Thyroid gland (tissue), 4 donors: ENCODE measurements around the gene MUC4.

Experiments
- POLR2A ChIP-seq, 2 donors: fragments of 450-650 bp; IDR thresholded peaks; one replicate each; pipeline ENCODE4 v1.6.1; 2017; ENCODE audit warnings: antibody characterized with exemption in 2 of 2, mild to moderate bottlenecking in 2 of 2, moderate library complexity in 1 of 2
- TF ChIP-seq, protein P1 (sequence below), 6 experiments: fragments of 200-600 bp in 3 of 6; fragments of 450-650 bp in 3 of 6; sonication (generic) in 3 of 6; IDR thresholded peaks; one replicate each; pipeline ENCODE4 v1.5.1; 2016 to 2019; ENCODE audit warnings: antibody characterized with exemption in 6 of 6, mild to moderate bottlenecking in 2 of 6, inconsistent platforms in 1 of 6, moderate library complexity in 1 of 6

DNA sequence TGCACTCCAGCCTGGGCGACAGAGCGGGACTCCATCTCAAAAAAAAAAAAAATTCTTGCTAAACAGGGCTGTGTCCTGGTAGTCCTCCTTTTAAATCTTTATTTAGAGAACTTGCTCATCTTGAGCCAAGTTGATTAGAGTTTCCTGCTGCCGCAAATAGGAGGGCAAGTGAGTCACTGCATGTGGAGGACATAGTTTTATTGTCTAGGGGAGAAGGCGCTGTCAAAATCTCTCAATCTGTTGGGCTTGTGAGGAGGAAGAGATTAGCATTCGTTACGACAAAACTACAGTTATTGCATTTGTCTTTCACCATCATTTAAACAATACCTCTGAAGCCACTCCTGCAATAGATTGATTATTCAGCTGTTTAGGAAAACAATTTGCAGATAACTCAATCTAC lies 11.5 kb downstream of the MUC4 start:
- TF ChIP-seq, protein P1, sequence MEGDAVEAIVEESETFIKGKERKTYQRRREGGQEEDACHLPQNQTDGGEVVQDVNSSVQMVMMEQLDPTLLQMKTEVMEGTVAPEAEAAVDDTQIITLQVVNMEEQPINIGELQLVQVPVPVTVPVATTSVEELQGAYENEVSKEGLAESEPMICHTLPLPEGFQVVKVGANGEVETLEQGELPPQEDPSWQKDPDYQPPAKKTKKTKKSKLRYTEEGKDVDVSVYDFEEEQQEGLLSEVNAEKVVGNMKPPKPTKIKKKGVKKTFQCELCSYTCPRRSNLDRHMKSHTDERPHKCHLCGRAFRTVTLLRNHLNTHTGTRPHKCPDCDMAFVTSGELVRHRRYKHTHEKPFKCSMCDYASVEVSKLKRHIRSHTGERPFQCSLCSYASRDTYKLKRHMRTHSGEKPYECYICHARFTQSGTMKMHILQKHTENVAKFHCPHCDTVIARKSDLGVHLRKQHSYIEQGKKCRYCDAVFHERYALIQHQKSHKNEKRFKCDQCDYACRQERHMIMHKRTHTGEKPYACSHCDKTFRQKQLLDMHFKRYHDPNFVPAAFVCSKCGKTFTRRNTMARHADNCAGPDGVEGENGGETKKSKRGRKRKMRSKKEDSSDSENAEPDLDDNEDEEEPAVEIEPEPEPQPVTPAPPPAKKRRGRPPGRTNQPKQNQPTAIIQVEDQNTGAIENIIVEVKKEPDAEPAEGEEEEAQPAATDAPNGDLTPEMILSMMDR (IDR thresholded peaks at IDR 0.05) = no peak
- no peak for TF ChIP-seq POLR2A (IDR thresholded peaks at IDR 0.05)
